OCI-LY1 (cell line): ENCODE results near the gene ATL1.

ENCODE experiments used
- H2AFZ ChIP-seq: fragments of 200-600 bp; sonication (generic), shearing (Covaris generic); 2 replicates; pipeline ENCODE4 v1.6.0; 2014; ENCODE audit warnings: antibody characterized with exemption, mild to moderate bottlenecking, low read length
- H3F3A ChIP-seq: fragments of 200-600 bp; sonication (generic), shearing (Covaris generic); 2 replicates; pipeline ENCODE4 v1.6.0; 2014; ENCODE audit warnings: mild to moderate bottlenecking, antibody characterized with exemption, low read length, moderate library complexity; ENCODE audit not compliant: insufficient read depth
- H3K27ac ChIP-seq: fragments of 200-600 bp; sonication (generic); 2 replicates; pipeline ENCODE4 v1.5.1; 2014; ENCODE audit warnings: low read length, mixed run types, mild to moderate bottlenecking, low read depth; ENCODE audit not compliant: poor library complexity, severe bottlenecking
- H3K27me3 ChIP-seq: fragments of 200-600 bp; sonication (generic); 2 replicates; pipeline ENCODE4 v1.6.0; 2014; ENCODE audit warnings: antibody characterized with exemption, mild to moderate bottlenecking, low read length, moderate library complexity; ENCODE audit not compliant: insufficient read depth
- H3K36me3 ChIP-seq: fragments of 200-600 bp; sonication (generic); 2 replicates; pipeline ENCODE4 v1.6.1; 2014; ENCODE audit warnings: mild to moderate bottlenecking, antibody characterized with exemption, low read length, moderate library complexity, mixed read lengths; ENCODE audit not compliant: insufficient read depth
- H3K4me1 ChIP-seq: fragments of 200-600 bp; sonication (generic); 2 replicates; pipeline ENCODE4 v1.5.1; 2014; ENCODE audit warnings: mild to moderate bottlenecking, low read length, moderate library complexity; ENCODE audit not compliant: insufficient read depth, severe bottlenecking
- H3K4me2 ChIP-seq: fragments of 200-600 bp; sonication (generic), shearing (Covaris generic); 2 replicates; pipeline ENCODE4 v1.6.1; 2014; ENCODE audit warnings: low read length
- H3K4me3 ChIP-seq: fragments of 200-600 bp; sonication (generic); 2 replicates; pipeline ENCODE4 v1.5.1; 2014; ENCODE audit warnings: low read length, low read depth, mild to moderate bottlenecking, mixed read lengths; ENCODE audit not compliant: poor library complexity, severe bottlenecking
- H3K79me2 ChIP-seq: fragments of 200-600 bp; shearing (Covaris generic); 2 replicates; pipeline ENCODE4 v1.6.1; 2016; ENCODE audit warnings: mixed run types, low read length, mixed read lengths; ENCODE audit not compliant: insufficient read depth
- H3K9ac ChIP-seq: fragments of 200-600 bp; sonication (generic), shearing (Covaris generic); 2 replicates; pipeline ENCODE4 v1.6.1; 2014; ENCODE audit warnings: mild to moderate bottlenecking, low read length, mixed read lengths
- H3K9me2 ChIP-seq: fragments of 200-600 bp; sonication (generic), shearing (Covaris generic); 2 replicates; pipeline ENCODE4 v1.6.1; 2014; ENCODE audit warnings: low read depth, mild to moderate bottlenecking, low read length, mixed read lengths
- H3K9me3 ChIP-seq: fragments of 200-600 bp; shearing (Covaris generic); 2 replicates; pipeline ENCODE4 v1.6.1; 2014; ENCODE audit warnings: low read length, mixed read lengths
- H4K20me1 ChIP-seq: fragments of 200-600 bp; sonication (generic), shearing (Covaris generic); 2 replicates; pipeline ENCODE4 v1.6.0; 2016; ENCODE audit warnings: mild to moderate bottlenecking, low read length; ENCODE audit not compliant: insufficient read depth
- EZH2 ChIP-seq: fragments of 200-600 bp; sonication (generic), shearing (Covaris generic); IDR thresholded peaks from 2 replicates; pipeline ENCODE4 v1.8.0; 2017; ENCODE audit warnings: borderline replicate concordance, mixed run types, mild to moderate bottlenecking, antibody characterized with exemption, low read length, moderate library complexity, mixed read lengths
- TF ChIP-seq, protein P1 (sequence below): fragments of 200-600 bp; sonication (generic), shearing (Covaris generic); IDR thresholded peaks from 2 replicates; pipeline ENCODE4 v1.5.1; 2017; ENCODE audit warnings: mild to moderate bottlenecking, antibody characterized with exemption, low read length, moderate library complexity, mixed read lengths

The ATL1 gene

DNA sequence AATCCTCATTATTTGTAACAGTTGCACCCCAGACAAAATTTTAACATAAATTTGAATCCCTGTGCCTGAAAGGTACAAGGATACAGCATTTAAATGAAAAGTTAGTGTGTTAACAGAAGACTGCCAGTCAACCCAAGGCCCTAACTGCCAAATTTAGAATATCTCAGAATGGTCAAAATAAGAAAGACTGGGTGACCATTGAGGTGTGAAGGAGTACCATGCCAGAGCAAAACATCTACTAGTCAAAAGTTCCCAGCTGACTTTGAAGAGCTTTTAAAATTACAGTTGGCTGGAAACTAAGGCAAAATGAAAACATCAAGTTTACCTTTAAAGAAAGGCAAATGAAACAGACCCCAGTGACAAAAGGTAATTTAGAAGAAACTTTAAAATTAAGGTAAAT lies 89.7 kb downstream of the ATL1 start:
- Histone ChIP-seq H3K27me3 (no peaks in the 10 kb centered on the region), H3K4me2 (peak overlapping the region; percentile 54), H3K4me3 (peak overlapping the region; percentile 34), H3K9ac (peak overlapping the region; percentile 48), H3K9me2 (no peaks in the 10 kb centered on the region), H3K27ac (peak overlapping the region; percentile 96), H3K36me3 (peaks cover 2% of the 10 kb centered on the region; the same call in 1 of the 2 replicates), H3K79me2 (peaks cover 17% of the 10 kb centered on the region), H3K9me3 (no peaks in the 10 kb centered on the region), H3F3A (no peaks in the 10 kb centered on the region), H3K4me1 (peaks cover 78% of the 10 kb centered on the region), H2AFZ (no peak overlapping the region), H4K20me1 (no peaks in the 10 kb centered on the region)
- no peak for TF ChIP-seq EZH2
- TF ChIP-seq, protein P1, sequence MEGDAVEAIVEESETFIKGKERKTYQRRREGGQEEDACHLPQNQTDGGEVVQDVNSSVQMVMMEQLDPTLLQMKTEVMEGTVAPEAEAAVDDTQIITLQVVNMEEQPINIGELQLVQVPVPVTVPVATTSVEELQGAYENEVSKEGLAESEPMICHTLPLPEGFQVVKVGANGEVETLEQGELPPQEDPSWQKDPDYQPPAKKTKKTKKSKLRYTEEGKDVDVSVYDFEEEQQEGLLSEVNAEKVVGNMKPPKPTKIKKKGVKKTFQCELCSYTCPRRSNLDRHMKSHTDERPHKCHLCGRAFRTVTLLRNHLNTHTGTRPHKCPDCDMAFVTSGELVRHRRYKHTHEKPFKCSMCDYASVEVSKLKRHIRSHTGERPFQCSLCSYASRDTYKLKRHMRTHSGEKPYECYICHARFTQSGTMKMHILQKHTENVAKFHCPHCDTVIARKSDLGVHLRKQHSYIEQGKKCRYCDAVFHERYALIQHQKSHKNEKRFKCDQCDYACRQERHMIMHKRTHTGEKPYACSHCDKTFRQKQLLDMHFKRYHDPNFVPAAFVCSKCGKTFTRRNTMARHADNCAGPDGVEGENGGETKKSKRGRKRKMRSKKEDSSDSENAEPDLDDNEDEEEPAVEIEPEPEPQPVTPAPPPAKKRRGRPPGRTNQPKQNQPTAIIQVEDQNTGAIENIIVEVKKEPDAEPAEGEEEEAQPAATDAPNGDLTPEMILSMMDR, result no peak; the same call in 1 of the 2 replicates

DNA sequence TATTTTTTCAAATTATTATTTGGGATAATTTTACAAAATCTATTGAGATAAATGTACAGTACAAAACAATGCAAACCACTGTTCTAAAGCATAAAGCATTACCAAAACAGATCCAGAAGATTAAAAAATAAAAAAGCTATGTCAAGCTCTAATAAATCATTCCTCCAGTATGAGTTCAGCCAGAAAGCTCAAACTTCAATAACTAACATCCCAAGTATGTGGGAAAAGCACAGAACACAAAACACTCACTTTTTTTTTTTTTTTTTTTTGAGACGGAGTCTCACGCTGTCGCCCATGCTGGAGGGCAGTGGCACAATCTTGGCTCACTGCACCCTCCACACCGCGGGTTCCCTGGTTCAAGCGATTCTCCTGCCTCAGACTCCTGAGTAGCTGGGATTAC lies 96.8 kb downstream of the ATL1 start:
- H3K79me2 ChIP-seq, result peaks cover 10% of the 10 kb centered on the region
- no peak overlapping the region for H2AFZ ChIP-seq
- H3K9me3 ChIP-seq, result no peaks in the 10 kb centered on the region
- TF ChIP-seq, protein P1, result no peak
- TF ChIP-seq EZH2, result no peak
- no peaks in the 10 kb centered on the region for H3K27me3 ChIP-seq
- H4K20me1 ChIP-seq, result no peaks in the 10 kb centered on the region
- H3K27ac ChIP-seq, result no peak overlapping the region
- H3K9me2 ChIP-seq, result no peaks in the 10 kb centered on the region
- H3K36me3 ChIP-seq, result peaks cover 19% of the 10 kb centered on the region
- no peaks in the 10 kb centered on the region for H3F3A ChIP-seq
- no peak overlapping the region for H3K9ac ChIP-seq
- H3K4me2 ChIP-seq, result no peak overlapping the region
- H3K4me3 ChIP-seq, result no peak overlapping the region
- peaks cover 37% of the 10 kb centered on the region for H3K4me1 ChIP-seq

- TF ChIP-seq, protein P1, result no peak
- TF ChIP-seq EZH2, result no peak
- no peaks in the 10 kb centered on the region for H3K9me3 ChIP-seq
- H3K27ac ChIP-seq, result no peak overlapping the region
- H2AFZ ChIP-seq, result no peak overlapping the region
- H3K9ac ChIP-seq, result no peak overlapping the region
- no peaks in the 10 kb centered on the region for H4K20me1 ChIP-seq
- no peaks in the 10 kb centered on the region for H3F3A ChIP-seq
- H3K4me1 ChIP-seq, result peaks cover 27% of the 10 kb centered on the region
- no peak overlapping the region for H3K4me2 ChIP-seq
- H3K36me3 ChIP-seq, result peaks cover 20% of the 10 kb centered on the region
- peaks cover 5% of the 10 kb centered on the region for H3K79me2 ChIP-seq
- H3K27me3 ChIP-seq, result no peaks in the 10 kb centered on the region
- H3K9me2 ChIP-seq, result no peaks in the 10 kb centered on the region
- no peak overlapping the region for H3K4me3 ChIP-seq
These were observed 97.8 kb downstream of the ATL1 start for GRCh38 chr14:50657753-50658152.
